HG02981 (cell line): ENCODE data around the gene FXN.
A peak's percentile ranks its signal among the peaks of the same experiment; 100 is the strongest.
"Not testable (repeated sequence)": the region's sequence is repeated elsewhere in the genome, so short reads cannot be mapped to it uniquely, and the experiment has no call there.

Experiments
- ATAC-seq: cut with Tn5 transposase; IDR thresholded peaks from one replicate; pipeline ENCODE4 v1.9.1; 2021; ENCODE audit warnings: mild to moderate bottlenecking, moderate library complexity; ENCODE audit not compliant: unreplicated experiment

FXN gene

DNA sequence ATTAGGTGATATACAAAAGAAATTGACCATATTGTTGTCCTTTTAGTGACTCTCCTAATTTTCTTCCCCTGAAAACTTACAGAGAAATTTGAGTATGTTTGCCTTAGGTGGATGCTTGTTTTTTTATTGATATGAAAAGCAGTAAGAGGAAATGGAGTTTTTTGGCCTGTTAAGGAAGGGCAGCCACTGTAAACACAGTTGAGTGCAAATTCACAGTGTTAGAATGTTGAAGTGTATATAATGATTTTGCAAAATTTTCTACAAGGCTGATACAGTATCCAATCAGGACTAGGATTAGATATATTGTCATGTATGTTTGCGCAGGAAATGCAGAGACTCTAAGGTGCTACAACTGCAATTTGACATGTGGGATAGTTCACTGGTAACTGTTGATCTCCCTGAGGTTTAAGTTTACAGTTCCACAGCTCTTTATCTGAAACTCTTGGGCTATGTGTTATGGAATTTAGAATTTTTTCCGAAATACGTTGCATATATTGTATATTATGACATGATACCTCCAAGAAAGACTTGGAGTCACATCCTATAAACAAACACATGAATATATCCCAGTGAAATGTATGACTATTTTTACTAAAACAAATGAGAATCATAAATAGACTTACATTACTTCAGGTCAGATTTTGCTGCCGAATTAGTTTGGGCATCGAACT lies 62.5 kb downstream of the FXN start:
- ATAC-seq: no peak

DNA sequence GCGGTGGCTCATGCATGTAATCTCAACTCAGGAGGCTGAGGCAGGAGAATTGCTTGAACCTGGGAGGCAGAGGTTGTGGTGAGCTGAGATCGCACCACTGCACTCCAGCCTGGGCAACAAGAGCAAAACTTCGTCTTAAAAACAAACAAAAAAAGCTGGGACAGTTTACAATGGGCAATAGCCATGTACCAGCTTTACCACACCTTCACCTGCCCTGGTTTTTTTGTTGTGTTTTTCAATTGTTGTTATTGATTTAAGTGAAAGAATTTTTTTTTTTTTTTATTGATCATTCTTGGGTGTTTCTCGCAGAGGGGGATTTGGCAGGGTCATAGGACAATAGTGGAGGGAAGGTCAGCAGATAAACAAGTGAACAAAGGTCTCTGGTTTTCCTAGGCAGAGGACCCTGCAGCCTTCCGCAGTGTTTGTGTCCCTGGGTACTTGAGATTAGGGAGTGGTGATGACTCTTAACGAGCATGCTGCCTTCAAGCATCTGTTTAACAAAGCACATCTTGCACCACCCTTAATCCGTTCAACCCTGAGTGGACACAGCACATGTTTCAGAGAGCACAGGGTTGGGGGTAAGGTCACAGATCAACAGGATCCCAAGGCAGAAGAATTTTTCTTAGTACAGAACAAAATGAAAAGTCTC lies 67.9 kb downstream of the FXN start:
- not testable (repeated sequence) for ATAC-seq

DNA sequence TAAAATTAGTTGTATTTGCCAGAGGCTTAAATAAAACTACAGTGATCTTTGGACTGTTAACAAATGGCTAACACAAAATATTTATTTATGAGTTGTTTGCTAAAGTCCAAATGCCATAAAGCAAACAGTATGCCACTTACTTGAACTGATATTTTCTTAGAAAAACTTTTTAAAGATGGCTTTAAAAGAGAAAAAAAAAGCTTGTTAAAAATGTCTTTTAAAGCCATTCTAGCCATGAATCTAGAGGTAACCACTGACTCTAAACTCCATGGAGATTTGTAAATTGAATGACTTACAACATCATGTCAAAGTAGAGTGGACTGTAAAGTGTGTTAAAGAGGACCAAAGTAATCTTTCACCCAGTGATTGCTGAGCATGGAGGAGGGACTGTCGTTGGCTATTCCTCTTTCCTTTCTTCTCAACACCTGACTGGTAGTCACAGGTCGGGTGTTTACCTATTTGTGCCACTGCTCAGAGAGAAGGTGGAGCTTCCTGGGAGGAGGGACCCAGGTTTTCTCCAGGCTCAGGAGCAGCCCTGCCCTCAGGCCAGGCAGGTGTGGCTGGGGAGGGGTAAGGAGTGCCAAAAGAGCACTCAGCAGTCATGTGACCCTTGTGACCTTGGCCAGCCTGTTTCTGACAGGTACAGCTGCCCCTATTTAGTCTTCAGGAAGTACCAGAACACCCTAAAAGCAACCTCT lies 69.4 kb downstream of the FXN start:
- no peak for ATAC-seq

DNA sequence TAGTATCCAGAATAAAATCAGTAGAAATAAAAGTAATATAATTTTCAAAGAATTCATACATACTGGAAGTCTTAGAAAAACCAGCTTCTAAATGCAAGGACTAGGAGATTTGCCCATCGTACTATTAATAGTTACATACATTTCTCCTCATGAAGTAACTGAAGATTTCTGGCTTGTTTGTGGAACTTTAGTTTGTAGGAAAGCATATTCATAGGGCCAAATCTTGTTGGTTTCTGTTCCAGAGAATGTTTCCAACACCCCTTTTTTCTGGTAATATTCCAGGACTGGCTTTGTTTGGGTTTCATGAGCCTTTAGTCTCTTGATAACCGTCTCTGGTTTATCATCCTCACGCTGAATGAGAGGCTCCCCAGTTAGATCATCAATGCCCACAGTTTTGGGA lies 72.2 kb downstream of the FXN start:
- ATAC-seq: no peak

DNA sequence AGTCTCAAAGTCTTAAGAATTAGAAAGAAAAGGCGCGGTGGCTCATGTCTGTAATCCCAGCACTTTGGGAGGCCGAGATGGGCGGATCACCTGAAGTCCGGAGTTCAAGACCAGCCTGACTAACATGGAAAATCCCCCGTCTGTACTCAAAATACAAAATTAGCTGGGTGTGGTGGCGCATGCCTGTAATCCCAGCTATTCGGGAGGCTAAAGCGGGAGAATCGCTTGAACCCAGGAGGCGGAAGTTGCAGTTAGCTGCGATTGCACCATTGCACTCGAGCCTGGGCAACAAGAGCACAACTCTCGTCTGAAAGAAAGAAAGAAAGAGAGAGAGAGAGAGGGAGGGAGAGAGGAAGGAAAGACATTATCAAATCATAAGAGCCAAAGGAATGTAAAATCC lies 73.2 kb downstream of the FXN start:
- not testable (repeated sequence) for ATAC-seq

DNA sequence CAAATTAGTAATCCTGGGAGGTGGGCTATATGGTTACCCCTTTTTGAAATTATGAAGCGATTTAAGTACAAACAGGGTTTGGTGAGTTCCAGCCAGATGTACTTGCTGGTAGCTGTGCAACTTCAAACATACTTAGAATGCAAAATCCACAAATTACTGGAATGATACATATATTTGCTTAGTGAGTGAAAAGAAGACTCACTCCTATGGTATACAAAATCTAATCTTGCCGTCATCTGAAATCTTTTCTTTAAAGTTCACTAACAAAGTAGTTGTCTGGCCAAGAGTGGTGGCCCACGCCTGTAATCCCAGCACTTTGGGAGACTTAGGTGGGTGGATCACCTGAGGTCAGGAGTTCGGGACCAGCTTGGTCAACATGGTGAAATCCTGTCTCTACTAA lies 73.6 kb downstream of the FXN start:
- ATAC-seq: no peak

DNA sequence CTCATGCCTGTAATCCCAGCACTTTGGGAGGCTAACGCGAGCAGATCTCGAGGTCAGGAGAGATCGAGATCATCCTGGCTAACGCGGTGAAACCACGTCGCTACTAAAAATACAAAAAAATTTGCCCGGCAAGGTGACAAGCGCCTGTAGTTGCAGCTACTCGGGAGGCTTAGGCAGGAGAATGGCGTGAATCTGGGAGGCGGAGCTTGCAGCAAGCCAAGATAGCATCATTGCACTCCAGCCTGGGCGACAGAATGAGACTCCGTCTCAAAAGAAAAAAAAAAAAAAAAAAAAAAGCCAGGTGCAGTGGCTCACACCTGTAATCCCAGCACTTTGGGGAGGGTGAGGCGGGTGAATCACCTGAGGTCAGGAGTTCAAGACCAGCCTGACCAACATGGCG lies 77.1 kb downstream of the FXN start:
- not testable (repeated sequence) for ATAC-seq

DNA sequence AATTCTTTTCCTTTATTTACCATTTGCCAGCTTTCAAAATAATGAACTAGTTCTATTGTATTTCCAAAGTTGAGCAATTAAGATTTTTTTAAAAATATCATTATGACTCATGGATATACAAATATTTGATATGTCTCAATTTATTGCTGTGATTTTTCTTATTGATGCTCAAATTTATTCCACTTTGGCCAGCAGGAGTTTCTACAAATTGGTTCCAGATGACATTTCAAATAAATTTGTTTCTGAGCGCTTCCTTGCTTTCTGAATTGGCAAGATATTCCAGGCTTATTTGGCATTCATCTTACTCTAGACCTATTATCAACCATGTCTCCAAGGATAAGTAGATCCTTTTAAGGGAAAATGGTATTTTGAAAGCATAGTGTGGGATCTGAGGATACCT lies 80.1 kb downstream of the FXN start:
- no peak for ATAC-seq

DNA sequence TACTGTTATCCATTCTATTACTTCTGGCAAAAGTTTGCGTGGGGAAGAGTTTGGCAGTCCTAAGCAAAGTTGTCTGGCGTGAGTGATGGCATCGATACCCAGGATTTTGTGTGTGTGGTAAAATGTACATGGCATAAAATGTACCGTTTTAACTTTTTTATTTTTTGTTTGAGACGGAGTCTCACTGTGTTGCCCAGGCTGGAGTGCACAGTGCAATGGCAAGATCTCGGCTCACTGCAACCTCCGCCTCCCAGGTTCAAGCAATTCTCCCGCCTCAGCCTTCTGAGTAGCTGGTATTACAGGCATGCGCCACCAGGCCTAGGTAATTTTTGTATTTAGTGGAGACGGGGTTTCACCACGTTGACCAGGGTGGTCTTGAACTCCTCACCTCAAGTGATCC lies 83.1 kb downstream of the FXN start:
- ATAC-seq: no peak

DNA sequence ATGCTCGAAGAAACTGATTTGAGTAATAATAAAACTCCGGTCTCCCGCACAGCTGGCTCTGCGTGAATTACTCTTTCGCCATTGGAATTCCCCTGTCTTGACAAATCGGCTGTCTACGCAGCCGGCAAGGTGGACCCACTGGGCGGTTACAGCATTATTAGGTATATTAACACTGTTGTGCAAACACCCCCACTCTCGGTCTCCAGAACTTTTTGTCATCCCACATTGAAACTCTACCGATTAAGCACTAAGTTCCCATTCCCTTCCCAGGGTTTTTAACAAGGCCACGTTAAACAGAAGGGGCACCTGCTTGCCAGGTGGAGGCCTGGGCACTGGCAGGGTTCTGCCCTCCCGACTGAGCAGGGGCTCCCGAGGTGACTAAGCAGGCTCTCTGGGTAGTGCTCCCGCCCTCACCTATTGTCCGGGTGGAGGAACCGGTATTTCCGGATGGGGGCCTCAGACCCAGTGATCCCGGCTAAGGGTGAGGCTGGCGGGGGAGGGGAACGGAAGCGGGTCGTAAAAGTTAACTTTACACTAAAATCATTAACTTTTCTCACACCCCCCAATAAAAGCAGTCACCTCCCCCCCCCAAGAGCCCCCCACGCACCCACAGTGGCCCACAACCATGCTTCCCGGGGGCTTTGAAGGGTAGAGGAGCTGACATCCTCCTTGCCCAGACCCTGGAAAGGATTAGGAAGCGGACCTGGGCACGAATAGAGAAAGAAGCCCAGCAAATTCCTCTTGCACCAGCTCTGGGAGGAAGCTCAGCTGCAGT lies 85.0 kb downstream of the FXN start:
- ATAC-seq: no peak

DNA sequence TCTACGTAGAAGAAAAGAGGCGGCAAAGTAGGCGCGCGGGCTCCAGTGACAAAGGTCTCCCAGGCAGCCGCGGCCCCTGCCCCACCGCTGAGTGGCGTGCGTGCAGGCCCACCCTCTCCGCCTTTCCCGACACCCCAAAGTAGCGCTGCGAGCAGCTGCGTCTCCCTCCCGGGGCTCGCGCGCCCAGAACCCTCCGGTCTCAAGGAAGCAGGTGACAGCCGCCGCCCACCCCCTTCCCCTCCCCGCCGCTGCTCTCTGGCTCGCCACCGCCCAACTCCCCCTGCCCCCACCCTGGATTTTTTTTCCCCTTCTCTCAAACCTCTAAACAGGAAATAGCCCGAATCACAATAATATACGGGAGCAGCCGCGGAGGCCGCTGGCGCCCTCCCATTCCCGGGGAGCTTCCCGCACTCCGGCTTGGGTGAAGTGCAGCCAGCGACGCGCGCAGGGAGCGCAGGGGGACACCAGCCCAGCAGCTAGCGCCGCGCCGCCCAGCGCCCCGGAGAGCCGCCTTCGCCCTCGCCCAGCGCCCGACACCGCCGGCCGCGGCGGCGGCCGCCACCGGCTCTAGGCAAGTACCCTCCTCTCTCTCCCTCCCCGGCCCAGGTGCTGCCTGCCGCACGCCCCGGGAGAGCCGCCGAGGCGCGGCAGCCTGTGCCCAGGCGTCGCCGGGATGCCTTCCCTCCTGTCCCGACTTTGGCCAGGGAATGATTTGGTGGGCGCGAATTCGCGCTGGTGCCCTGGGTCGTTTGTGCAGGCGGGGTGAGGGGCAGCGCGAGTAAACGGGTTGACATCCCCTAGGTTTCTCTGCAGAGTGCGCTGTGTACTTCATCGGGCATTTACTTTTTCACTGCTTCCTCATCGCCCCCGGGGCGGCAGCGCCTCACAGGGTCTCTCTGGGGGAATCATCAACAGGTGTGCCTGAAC lies 85.9 kb downstream of the FXN start:
- peak; percentile 66 for ATAC-seq

DNA sequence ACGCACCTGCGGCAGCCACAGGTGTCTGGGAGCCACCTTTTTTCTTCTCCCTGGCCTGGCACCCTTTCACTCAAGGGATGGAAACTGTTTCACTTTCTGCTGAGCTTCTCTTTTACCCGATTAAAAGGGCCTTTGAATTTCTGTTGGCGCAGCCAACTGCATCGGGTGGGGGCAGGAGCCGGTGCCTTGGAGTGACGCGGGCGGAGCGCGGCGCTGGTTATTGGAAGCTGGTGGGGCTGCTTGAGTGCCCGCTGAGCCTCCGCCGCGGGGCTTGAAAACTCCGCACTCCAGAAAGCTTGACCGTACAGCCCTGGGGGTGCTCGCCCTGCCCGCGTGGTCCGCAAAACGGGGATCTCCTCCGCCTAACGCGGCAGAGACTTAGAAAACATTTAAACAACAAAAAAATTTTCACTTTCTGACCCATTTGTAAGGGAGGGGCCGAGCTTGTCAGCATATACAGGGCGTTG lies 86.6 kb downstream of the FXN start:
- ATAC-seq: peak; percentile 68

DNA sequence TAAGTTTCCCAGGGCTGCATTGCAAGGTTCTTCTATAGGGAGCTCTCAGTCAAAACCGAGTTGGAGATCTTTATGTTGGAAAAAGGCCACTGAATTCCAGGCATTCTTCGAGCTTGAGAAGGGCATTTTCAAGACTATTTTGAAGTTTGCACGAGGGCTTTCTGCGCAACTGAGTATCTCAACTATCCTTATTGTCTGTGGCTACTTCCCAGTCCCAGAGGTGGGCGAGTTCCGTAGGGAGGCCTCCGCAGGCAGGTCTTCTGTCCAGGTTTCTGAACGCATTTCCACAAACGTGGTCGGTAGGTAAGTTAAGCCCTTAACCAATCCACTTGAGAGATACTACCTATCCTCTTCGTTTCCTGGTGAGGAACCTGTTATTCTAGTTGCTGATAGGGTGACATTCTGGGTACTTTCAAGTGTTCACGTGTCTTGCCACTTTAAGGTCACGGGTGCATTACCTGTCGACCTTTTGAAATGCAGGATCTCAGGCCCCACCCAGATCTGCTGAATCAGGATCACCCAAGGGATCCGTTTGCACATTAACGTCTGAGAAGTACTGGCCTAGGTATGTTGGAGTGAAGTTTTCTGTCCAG lies 87.1 kb downstream of the FXN start:
- no peak for ATAC-seq

DNA sequence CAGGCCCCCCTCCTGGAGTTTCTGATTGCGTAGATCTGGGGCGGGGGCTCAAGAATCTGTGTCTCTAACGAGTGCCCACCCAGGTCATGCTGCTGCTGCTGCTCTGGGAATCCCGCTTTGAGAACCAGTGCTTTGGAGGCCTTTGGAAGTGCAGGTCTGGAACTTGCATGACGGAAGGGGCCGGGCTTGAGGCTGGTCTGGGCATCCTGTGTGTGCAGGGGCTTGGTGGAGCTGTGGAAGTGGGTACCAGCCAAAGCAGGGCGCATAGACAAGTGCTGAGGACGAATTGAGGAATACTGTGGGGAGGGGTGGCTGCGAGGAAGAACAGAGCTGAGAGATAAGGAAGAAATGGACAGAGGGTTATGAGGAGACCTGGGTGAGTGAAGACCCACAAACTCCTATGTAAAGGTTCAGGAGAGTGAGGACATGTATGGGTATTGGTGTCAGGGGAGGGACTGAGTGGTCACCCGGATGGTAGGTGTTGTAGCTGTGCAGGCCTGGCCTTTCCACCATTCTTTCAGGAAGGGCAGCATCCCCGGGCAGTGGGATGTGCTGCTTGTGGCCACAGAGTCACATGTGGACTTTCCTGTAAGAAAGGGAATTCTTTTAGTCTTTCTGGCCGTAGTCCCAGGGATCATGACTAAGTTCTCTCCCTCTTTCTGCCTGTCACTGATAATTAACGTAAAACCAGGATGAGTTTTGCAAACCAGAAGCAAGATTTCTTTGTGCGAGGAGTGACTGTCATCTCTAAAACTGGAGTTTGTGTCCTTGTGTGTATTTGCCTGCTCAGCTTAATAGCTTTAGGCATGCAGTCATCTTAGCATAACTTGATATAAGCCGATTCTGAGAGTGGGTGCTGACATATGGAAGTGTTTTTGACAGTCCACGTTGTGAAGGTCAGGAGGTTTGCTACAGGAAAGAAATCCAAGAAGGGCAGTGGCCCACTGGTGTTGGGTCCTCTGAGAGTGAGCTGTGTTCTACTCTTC lies 95.2 kb downstream of the FXN start:
- no peak for ATAC-seq

DNA sequence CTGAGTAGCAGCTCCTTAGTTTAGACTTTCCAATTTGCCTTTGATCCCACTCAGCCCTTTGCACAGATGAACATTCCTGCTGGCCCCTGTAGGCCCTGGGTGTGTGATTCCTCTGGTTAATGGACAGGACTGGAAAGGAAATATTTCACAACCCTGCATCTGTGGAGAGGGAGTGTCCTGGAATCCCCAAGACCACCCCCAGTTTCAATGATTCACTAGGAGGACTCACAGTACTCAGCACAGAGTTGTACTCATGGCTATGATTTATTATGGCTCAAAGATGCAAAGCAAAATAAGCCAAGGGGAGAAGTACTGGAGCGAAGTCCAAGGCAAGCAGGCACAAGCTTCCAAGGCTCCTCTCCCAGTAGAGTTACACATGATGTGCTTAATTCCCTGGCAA lies 96.1 kb downstream of the FXN start:
- ATAC-seq: no peak

DNA sequence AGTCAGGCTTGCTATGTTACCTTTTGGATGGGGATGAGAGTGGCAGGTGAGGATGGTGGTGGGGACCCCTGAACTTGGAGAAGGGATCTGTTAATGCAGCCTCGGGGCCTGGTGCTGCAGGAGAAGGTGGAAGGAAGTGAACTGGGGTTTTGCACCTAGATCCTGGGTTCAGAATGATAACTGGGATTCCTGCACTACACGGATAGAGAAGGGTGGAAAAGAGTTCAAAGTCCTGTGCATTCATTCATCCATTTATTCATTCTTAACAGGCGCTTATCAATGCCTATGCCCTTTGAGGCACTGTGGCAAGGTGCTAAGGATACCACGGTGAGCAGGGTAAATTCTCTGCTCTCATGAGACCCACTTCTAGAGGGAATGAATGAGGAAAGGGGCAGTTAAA lies 96.8 kb downstream of the FXN start:
- ATAC-seq: no peak

DNA sequence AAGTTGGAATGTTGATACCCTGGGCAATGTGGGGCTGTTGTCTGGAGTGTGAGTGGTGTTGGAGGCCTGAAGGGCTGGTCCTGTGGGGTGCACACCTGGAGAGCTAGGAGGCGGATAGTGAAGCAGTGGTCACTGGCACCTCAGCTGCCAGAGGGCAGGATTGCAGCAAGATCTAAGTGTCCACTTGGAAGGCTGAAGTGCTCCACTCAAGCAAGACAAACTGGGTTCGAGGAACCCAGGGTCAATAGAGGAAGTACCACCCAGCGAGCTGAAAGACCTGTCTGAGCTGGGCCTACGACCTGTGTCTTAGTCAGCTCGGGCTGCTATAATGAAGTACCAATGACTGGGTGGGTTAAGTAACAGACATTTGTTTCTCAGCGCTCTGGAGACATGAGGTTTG lies 98.9 kb downstream of the FXN start:
- no peak for ATAC-seq

DNA sequence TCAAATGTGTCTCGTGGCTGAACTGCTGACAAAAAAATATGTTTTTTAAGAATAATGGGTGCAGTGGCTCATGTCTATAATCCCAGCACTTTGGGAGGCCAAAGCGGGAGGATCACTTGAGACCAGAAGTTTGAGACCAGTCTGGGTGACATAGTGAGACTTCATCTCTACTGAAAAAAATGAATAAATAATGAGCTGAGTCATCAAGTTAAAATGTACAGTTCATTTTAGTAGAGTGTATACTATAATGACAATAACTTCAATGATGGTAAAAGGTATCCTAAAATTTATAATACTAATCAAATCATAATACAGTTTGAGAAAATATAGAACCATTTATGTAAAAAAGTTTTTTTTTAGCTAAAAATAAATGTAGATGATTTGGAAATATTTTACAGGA lies 100.6 kb downstream of the FXN start:
- no peak for ATAC-seq

DNA sequence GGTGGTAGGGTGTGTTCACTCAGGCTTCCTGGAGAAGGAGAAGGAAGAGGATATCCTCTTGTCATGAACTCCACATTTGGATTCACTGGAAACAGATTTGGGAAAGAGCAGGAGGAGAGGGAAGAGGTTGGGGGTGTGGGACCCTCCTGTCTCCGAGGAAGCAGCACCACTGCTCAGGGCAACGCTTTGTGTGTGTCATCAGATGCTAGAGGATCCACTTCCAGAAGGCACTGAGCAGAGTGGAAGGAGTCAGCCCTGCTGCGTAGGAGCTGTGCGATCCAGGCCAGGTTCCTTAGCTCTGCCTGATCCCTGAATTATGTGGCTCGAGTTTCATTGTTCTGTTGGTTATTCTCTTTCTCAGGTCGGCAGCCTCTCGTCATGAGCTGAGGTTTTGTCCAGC lies 101.2 kb downstream of the FXN start:
- no peak for ATAC-seq
